PFSK-1 (cell line): Measurements from ENCODE around the gene TM4SF5.

Experiments used
- FOXP2 ChIP-seq: optimal IDR thresholded peaks from 2 replicates; pipeline ENCODE3; 2011; ENCODE audit warnings: borderline replicate concordance, control low read depth, inconsistent platforms; ENCODE audit not compliant: insufficient read depth; ENCODE audit errors: extremely low read length, extremely low read depth
- POLR2AphosphoS5 ChIP-seq: IDR thresholded peaks from 2 replicates; pipeline ENCODE4 v1.6.1; 2012; ENCODE audit warnings: low read depth, mild to moderate bottlenecking, control low read depth, low read length, moderate library complexity
- SIN3A ChIP-seq: IDR thresholded peaks from 2 replicates; pipeline ENCODE4 v1.6.1; 2012; ENCODE audit warnings: mild to moderate bottlenecking, low read length, moderate library complexity, borderline replicate concordance; ENCODE audit not compliant: insufficient read depth
- TAF1 ChIP-seq: IDR thresholded peaks from 2 replicates; pipeline ENCODE4 v1.6.1; 2012; ENCODE audit warnings: low read length, control low read depth, borderline replicate concordance; ENCODE audit not compliant: insufficient read depth
- TF ChIP-seq, protein P1 (sequence below), 2 experiments: IDR thresholded peaks; 2 replicates each; pipeline versions ENCODE4 v1.6.1 to v1.8.0; 2011 to 2012; ENCODE audit warnings: low read depth in 2 of 2, low read length in 2 of 2, control low read depth in 1 of 2, inconsistent platforms in 1 of 2, mild to moderate bottlenecking in 1 of 2, moderate library complexity in 1 of 2; ENCODE audit not compliant: insufficient read depth in 1 of 2

The TM4SF5 gene

DNA sequence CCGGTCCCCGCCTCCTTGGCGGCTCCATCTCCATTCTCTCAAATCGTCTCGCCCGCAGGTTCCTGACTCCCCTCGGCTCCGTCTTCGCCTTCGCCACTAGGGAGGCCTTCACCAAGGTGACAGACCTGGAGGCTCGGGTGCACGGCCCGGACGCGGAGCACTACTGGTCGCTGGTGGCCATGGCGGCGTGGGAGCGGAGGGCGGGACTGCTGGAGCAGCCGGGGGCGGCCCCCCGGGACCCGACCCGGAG, 17.9 kb downstream of the TM4SF5 start:
- peak; percentile 47; the same call in 1 of the 2 replicates for TF ChIP-seq TAF1
- TF ChIP-seq, protein P1, sequence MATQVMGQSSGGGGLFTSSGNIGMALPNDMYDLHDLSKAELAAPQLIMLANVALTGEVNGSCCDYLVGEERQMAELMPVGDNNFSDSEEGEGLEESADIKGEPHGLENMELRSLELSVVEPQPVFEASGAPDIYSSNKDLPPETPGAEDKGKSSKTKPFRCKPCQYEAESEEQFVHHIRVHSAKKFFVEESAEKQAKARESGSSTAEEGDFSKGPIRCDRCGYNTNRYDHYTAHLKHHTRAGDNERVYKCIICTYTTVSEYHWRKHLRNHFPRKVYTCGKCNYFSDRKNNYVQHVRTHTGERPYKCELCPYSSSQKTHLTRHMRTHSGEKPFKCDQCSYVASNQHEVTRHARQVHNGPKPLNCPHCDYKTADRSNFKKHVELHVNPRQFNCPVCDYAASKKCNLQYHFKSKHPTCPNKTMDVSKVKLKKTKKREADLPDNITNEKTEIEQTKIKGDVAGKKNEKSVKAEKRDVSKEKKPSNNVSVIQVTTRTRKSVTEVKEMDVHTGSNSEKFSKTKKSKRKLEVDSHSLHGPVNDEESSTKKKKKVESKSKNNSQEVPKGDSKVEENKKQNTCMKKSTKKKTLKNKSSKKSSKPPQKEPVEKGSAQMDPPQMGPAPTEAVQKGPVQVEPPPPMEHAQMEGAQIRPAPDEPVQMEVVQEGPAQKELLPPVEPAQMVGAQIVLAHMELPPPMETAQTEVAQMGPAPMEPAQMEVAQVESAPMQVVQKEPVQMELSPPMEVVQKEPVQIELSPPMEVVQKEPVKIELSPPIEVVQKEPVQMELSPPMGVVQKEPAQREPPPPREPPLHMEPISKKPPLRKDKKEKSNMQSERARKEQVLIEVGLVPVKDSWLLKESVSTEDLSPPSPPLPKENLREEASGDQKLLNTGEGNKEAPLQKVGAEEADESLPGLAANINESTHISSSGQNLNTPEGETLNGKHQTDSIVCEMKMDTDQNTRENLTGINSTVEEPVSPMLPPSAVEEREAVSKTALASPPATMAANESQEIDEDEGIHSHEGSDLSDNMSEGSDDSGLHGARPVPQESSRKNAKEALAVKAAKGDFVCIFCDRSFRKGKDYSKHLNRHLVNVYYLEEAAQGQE (IDR thresholded peaks at IDR 0.05; ENCODE audit: insufficient read depth in 1 of 2, low read depth in 2 of 2, low read length in 2 of 2): no peak

DNA sequence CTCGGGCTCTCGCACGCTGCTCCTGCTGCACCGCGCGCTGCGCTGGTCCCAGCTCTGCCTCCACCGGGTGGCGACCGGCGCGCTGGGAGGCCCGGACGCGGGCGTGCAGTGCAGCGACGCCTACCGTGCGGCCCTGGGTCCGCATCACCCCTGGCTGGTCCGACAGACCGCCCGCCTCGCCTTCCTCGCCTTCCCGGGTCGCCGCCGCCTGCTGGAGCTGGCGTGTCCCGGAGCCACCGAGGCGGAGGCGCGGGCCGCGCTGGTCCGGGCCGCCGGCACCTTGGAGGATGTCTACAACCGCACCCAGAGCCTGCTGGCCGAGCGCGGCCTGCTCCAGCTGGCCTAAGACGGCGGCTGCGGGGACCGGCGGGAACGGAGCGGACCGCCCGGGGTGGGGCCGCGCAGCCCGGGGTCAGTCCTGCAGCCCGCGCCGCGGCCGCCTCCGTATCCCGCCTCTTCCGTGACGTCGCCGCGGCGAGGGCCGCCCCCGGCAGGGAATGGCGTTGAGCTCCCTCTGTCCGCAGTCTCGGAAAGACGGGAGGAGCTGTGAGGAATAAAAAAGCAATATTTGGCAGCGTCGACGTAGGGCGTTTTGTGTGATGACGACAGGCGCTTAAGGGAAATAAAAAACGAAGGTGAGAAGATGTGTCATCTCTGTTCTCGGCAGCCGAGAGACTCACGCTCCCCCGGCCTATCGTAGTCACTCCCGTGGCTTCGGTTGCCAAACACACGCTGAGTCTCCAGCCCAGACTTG, 18.4 kb downstream of the TM4SF5 start:
- TF ChIP-seq SIN3A: peak; percentile 33; the same call in 1 of the 2 replicates
- peak; percentile 14; the same call in 1 of the 2 replicates for TF ChIP-seq TAF1
- peak; percentile 97 for TF ChIP-seq FOXP2
- TF ChIP-seq POLR2AphosphoS5: peak; percentile 69; the same call in 1 of the 2 replicates
- TF ChIP-seq, protein P1 (IDR thresholded peaks at IDR 0.05; ENCODE audit: insufficient read depth in 1 of 2, low read depth in 2 of 2, low read length in 2 of 2): no peak

DNA sequence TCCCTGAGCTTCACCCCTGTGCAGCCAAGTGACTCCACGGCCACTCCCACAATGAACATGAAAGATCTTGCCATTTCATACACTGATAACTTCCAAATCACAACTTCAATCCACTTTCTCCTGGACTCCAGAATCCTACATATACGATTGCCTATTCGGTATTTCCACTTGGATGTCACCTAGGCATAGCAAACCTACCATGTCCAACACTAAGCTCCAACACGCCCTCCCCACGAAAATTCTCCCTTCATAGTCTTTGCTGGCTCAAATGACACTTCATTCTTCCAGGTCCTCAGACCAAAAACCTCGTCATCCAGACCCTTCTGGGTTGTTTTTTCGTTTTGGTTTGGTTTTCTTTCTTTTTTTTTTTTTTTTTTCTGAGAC, 19.0 kb downstream of the TM4SF5 start:
- no peak for TF ChIP-seq POLR2AphosphoS5
- TF ChIP-seq, protein P1 (IDR thresholded peaks at IDR 0.05; ENCODE audit: insufficient read depth in 1 of 2, low read depth in 2 of 2, low read length in 2 of 2): no peak
- TF ChIP-seq SIN3A: no peak
- no peak for TF ChIP-seq TAF1
- TF ChIP-seq FOXP2: no peak

DNA sequence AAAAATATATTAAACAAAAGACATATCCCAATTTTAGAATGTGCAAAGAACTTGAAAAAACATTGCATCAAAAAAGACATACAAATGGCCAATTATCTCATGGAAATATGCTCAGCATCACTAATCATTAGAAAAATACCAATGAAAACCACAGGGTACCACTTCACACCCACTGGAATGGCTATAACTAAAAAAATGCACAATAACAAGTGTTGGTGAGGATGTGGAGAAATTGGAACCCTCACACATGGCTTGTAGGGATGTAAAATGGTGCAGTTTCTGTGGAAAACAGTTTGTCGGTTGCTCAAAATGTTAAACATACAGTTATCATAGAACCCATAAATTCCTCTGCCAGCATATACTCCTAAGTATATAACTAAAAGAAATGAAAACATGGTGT, 23.5 kb downstream of the TM4SF5 start:
- TF ChIP-seq FOXP2 (no peak), TAF1 (no peak), POLR2AphosphoS5 (no peak), SIN3A (no peak)
- TF ChIP-seq, protein P1 (IDR thresholded peaks at IDR 0.05; ENCODE audit: insufficient read depth in 1 of 2, low read depth in 2 of 2, low read length in 2 of 2): no peak

DNA sequence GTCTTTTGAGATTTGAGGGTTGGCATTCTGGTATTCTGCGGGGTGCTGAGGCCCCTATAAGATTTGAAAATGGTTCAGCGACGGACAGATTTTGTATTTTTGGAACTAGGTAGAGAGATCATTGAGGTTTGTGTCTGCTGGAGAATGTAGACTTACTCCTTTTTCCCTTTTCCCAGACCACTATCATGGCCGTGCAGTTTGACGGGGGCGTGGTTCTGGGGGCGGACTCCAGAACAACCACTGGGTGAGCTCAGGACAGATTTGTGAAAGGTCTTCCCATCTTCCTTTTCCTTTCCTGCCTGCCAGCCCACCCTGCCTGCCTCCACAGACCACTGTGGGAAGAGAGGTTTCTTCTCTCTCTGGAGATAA, 24.9 kb downstream of the TM4SF5 start:
- TF ChIP-seq TAF1 (no peak), SIN3A (peak; percentile 30; the same call in 1 of the 2 replicates), POLR2AphosphoS5 (no peak)
- TF ChIP-seq, protein P1 (IDR thresholded peaks at IDR 0.05; ENCODE audit: insufficient read depth in 1 of 2, low read depth in 2 of 2, low read length in 2 of 2): no peak
